ENCODE data around the gene GRIN2C. TPM values are rescaled to one million over a fixed set of nuclear protein-coding genes. Genes with fewer than 3 reads are reported as not detected.

GRIN2C gene
- total RNA-seq, 1 experiment from 2014 or later: not detected

DNA sequence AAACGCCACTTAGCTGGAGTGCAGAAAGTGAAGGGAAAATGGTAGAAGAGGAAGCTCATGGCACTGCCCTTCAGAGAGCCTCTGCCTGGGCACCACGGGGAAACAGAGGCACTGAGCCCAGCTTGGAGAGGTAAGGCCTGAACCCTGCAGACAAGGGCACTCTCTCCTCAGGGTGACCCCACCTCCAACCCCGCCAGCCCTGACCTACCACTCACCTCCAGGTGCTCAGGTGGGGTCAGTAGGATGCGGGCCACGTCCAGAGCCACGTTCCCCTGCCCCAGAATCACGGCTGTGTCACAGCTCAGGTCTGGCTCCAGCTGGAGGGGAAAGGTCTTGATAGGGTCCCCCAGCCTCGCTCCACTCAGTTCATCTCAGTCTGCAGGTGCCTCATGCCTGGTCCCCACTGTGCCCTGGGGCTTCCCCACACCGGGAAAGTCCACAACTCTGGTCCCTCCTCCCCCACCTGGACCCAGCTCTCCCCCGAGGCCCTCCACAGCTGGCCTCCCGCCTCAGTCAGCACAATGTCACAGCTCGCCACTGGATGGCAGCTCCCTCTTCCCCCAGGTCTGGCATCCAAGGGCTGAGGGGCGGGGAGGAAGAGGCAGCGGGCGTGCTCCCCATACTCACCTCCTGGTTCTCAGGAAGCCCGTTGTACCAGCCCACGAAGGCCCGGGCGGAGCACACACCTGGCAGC, 6.0 kb upstream of the GRIN2C start:
- no peak for DNase-seq (ENCODE audit: extremely low read depth, low read depth)

DNA sequence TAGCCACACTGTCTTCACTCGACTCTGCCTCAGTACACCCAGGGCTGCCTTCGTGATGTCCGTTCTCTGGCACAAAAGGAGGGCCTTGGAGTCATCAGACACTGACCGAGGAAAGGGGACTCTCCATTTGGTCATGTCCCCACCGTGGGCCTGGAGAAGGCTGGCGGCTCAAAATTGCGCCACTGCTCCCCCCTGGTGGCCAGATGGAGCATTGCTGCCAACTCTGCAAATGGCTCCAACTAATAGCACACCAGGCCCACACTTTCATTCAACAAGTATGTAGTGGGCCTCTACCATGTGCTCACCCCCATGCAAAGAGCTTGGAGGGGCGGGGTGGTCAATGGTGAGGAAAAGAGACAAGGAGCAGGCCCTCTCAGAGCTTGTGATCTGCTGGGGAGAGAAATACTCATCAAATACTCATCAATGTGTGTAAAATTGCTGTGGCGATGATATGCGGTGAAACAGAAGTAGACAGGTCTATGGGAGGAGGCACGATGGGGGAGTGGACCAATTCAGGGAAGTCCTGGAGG, 5.2 kb upstream of the GRIN2C start:
- DNase-seq (ENCODE audit: extremely low read depth, low read depth): peak; percentile 53

DNA sequence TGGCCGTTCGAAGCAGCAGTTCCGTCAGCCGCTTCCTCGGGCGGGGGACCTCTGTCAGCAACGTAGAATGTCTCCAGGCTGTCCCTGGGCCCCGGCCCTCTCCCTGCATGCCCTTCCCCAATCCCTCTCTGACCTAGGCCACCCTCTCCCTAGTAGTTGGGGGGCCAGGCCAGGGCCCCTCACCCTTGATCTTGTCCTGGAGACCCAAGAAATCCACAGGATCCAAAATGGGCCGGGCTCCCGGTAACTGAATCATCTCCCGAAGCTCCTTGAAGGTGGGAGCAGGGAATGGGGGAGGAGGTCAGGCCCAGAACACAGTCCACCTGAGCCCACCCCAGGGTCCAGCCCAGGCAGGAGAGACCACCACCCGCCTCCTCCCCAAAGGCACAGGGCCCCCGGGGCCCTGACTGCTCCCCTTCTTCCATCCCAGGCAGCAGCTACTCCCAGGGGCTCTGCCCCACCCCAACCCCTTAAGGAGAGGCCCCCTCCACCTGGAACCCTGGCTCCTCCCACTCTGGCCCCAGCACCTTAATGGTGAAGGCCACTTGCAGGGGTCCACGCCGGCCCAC, 4.7 kb upstream of the GRIN2C start:
- no peak for DNase-seq (ENCODE audit: extremely low read depth, low read depth)

DNA sequence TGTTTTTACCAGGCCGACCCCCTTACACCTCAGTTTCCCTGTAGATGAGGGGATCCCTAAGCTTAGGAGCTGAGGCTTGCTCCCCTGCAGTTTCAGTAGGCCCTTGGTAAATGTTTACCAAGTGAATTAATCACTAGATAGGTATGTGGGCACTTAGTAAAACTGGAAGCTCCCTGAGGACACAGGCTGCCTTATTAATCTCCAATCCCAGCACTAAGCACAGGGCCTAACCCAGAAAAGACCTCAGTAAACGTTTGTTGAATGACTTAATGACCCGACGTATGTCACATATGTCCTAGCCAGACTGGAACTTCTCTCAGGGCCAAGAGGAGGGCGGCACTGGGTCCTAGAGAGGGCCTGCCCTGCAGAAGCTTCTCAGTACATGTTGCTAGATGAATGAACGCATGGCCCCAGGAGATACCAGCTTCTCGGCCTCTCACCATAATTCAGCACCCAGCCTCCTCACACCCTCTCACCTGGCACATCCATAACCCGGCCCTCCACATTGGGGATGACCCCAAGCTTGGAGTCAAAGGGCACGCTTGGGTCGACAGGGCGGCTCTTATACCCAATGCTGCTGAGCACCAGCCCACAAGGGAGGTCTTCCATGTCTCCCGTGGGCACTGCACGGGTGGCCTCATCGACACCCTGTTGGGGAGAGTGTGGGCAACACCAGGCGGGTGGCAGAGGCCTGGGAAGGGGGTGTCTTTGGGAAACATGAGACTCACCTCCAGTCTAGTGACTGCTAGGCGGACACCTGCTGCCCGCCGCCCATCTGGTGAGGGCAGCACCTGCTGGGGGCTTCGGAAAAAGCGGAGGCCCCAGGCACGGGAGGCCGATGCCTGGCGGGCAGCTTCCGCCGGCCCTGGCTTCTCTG, 4.0 kb upstream of the GRIN2C start:
- no peak for DNase-seq (ENCODE audit: extremely low read depth, low read depth)

DNA sequence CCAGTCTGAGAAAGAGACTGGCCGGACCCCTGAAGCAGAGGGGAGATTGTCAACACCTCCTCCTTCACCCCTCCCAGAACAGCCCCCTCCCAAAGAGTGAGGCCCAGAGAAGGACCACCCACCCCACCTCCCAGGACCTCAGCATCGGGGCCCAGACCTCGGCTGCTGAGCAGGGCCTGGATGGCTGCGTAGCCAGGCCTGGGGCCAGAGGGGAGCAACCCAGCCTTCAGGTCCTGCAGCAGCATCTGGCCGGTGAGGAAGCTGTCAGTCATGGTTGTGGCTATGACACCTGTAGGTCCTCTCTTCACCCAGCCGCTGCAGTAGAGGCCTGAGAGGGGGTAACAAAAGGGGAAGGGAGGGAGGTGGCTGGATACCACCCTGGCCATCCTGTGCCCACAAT, 3.2 kb upstream of the GRIN2C start:
- DNase-seq (ENCODE audit: extremely low read depth, low read depth): no peak

DNA sequence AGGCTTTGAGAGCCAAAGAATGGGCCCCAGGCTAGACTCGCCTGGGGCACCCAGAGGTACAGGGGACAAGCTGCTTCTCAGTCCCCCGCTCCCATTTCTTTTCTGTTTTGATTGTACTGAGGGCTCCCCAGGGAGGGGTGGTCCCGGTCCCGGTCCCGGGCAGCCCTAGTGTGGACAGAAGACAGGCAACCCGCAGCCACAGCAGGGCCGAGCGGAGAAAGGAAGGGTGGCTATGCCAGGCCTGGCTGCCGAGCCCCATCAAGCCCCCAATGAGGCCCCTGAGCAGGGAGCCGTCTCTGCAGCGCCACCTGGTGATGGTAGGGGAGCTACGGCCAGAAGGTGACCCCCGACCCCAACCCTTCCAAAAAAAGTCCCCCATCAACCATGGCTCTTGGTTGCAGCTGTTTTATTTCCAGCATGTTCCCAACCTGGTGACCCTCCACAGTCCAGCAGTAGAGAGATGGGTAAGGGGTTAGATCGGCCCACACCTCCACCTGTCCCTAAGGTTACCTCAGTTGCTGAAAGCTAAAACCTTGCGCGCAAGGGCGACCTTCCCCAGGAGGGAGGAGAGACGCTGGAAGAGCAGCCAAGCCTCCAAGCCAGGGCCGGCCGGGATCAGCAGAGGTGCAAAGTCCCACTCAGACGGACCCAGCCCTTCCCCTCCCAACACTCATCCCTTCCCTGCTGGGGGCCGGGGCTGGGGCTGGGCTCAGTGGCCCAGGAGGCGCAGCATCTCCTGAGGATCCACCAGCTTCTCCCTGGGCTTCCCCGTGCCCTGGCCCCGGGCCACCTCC, 2.6 kb upstream of the GRIN2C start:
- DNase-seq (ENCODE audit: extremely low read depth, low read depth): peak; percentile 46

DNA sequence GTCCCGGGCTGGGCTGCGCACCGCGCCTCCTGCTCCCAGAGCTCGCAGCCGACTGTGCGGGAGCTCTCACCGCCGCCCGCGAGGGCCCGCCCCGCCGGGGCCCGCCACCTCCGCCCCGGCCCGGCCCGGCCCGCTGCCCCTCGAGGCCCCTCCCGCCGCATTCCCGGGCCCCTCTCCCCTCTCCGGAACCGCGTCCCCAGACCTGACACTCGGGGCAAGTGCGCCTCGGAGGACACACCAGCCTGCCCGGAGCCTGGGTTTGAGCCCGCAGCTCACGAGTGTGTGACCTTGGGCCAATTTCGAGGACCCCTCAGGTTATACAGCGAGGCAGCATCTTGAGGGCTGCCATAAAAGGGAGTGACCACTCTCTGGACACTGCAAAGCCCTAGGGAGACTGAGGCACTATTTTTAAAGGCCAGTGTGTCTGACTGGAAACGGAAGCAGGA, 2.0 kb upstream of the GRIN2C start:
- no peak for DNase-seq (ENCODE audit: extremely low read depth, low read depth)

DNA sequence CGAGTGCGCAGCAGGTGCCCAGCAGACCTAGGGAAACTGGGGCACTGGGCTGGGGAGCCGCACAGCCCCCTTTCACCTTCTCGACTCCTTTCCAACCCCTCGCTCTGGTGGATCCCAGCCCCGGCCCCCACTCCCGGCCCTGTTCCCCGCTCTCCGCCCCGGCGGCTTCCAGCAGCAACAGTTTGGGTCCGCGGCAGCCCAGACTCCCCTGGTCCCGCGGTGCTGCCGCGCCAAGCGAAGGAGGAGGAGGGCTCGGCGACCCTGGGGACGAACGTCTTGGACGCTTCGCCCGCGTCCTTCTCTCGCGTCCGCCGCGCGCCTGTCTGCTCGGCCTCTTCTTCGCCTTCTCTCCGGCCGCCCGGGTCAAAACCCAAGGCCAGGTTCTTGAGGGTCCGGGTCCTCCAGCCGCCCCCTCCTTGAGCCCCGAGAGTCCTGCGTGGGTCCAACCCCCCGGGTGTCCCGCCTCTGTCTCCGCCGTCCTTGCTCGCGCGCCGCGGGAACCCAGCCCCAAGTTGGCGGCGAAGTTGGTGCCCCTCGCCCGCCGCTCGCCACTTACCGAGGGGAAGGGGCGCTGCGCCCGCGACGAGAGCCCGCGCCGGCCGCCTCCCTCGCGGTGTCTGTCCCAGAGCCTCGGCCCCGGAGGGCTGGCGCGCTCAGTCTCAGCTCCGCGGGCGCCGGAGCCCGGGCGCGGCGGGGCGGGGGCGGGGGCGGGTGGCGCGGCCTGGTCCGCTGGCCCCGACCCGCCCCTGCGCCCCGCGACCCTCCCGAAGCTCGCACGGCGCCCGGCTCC, 1.4 kb upstream of the GRIN2C start:
- no peak for DNase-seq (ENCODE audit: extremely low read depth, low read depth)

DNA sequence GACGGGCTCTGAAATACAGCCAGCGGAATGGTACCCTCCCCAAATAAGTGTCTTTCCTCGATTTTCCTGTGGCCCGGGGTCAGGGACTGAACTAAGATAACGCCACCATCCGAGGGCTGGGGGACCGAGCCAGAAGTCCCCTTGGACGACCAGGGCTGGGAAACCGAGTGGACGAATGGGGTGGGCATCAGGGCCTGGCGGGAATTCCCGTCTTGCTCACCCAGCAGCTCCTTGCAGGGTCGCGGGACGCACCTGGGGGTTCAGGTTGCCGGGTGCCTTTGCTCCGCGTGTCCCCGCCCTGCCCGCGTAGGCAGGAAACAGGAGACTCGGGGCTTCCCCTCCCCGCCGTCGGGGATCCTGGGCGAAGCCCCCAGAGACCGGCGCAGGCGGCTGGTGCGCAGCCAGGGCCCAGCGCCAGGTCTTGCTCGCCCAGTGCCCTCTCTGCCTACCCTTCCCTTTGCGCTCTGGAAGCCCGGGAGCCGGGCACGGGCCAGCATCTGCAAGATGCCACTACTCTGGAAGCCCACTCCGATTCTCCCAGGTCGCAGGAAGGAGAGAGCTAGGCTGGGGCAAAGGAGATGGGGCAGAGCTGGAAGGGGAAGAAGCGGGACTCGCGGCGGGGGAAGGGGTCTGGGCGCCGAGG, 665 bp upstream of the GRIN2C start:
- no peak for DNase-seq (ENCODE audit: extremely low read depth, low read depth)

DNA sequence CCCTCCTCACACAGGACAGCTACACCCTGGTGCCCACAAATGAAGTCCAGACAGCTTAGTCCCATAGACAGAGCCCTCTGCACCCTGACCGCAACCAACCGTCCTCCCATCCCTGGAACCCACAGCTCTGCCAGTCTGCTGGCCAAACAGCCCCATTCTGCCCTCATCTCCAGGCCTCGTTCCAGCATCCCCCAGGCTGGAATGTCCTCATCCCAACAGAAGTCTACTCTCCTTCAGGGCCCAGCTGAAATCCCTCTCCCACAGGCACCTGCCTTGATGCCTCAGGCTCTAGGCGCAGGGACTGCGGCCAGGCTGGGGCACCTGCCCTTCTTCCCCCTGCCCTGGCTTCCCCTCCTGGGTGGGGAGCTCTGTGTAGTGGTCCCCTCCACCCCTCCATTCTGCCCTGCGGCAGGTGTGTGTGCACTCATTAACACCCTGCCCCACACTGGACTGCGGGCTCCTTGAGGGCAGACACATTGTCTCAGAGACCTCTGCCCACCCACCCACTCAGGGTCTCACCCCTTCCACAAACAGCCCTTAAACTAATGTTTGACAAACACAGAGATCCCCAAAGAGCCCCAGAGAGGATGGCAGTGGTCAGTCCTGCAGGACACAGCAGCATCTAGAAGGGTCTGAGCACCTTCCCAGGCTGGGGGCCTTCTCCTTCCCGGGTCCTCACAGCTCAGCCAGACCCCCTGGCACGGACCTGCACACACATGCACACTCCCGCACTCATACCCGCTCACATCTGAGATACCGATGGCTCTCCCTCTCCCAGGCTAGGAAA, 820 bp downstream of the GRIN2C start:
- DNase-seq (ENCODE audit: extremely low read depth, low read depth): no peak

DNA sequence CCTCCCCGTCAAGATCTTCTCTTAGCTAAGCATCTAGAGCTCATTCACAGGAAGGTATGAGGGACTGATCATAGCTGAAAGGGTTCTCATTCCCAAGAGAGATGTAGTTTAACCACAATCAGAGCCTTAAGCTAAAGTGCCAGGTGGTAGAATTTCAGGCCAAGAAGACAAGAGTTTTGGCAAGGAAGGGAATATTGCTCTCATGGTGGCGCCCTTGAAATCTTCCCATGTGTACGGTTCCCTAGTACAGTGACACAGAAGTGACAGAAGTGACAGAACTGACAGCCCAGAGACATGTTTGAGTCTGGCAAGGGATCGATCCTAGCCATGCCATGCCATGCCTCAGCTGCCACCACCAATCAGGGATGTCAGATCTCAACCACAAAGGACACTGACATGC, 2.5 kb downstream of the GRIN2C start:
- DNase-seq (ENCODE audit: extremely low read depth, low read depth): no peak

DNA sequence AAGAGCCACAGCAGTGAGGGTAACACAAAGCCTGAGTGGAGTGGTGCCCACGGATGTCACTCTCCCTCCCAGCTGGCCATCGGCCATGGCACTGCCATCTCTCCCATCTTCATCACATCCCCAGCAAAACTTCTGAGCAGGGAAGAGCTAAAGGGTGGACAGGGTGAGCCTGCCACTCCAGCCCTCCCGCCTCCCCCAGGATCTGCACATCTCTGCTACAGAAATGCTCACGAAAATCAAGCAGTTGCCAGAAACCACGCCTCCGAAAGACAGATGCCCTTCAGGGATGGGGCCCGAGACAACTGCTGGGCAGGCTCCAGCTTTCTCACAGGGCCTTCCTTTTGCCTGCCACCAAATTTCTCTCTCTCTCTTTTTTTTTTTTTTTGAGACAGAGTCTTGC, 3.6 kb downstream of the GRIN2C start:
- no peak for DNase-seq (ENCODE audit: extremely low read depth, low read depth)

DNA sequence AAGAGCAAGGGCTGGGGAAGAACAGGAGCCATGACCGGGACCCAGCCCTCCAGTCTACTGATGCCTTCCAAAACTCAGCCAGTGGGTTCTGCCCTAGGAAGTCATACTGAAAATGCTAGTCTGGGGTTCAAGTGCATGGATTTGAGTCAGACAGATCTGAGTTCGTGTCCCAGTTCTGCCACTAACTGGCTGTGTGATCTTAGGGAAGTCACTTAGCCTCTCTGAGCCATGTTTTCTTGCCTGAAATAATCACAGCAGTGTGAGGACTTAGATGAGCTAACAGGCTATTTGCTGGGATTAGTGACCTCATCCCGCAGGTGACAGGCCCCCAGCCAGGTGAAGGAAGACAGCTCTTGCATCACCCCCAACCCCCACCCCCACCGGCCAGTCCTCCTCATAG, 4.4 kb downstream of the GRIN2C start:
- DNase-seq (ENCODE audit: extremely low read depth, low read depth): no peak

DNA sequence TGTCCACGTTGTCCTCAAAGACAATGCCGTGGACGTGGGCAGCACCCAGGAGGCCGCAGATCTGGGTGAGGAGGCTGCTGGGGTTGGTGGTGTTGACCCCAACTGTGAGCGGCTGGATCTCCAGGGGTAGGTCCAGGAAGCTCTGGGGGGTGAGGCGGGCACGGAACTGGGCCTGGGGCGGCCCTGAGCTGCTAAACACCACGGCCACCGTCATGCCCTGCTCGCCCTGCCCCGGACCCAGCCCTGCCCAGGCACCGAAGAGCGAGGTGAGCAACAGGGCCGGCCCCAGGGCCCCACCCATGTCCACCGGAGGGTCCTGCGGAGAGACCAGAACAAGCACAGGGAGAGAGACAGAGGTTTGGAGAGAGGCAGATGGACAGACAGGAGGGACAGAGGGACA, 4.9 kb downstream of the GRIN2C start:
- no peak for DNase-seq (ENCODE audit: extremely low read depth, low read depth)

DNA sequence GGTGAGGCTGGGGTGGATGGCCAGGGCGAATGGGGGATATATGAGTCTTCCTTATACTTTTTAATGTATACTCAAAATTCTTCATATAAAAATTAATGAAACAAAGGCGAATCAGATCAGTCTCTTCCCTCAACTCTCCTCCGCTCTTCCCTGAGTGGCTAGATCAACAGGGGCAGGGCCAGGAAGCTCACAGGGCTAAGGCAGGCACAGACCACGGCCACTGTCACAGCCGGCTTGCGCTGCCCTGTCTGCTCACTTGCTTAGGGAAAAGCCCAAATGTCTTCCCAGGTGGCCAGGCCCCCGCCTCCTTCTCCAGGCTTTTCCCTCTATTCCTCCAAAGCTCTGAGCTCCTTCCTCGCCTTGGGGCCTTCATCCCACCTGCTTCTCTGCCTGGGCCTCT, 6.0 kb downstream of the GRIN2C start:
- no peak for DNase-seq (ENCODE audit: extremely low read depth, low read depth)

DNA sequence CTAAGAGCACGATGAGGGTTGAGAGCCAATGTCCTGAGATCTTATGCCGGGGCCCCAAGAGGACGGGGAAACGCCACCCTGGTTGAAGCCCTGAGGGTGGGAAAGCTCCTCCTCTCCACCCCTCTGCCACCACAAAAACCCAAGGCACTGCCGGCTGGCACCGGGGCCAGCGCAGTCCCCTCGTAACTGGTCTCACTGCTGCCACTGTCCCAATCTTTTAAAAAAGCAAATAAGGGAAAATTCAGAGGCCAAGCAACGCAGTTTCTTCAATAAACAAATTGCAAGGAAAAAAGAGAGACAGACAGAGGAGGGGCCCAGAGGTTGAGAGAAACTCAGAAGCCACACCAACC, 6.7 kb downstream of the GRIN2C start:
- DNase-seq (ENCODE audit: extremely low read depth, low read depth): no peak

DNA sequence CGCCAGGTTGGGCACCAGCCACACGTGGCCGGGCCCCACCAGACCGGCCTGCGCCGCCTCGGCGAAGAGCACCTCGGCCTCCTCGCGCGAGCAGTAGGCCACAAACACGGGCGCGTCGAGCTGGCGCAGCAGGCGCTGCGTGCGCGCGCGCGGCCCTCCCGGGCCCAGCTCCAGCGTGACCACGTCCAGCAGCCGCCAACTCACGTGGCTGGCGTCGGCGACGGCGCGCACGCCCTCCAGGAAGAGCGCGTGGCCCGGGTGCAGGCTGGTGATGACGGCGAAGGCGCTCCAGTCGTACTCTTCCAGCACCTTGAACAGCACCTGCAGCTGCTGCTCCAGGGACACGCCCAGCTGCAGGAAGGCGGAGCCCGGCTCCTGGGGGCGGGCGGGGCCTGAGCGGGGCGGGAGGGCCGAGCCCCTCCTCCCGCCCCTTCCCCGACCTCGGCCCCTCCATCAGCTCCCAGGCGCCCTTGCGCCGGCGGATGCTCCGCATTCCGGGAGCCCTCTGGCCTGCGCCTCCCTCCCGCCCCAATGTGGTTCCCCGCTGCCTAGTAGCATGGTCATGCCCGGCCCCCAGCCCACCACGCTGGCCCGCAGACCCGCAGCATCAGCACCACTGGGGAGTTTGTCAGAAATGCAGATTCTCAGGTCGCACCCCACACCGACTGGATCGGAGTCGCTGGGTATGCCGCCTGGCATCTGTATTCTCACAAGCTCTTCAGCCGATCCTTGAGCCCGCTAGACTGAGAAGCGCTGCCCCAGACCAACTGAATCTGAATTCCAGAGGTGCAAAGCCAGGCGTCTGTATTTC, 7.2 kb downstream of the GRIN2C start:
- no peak for DNase-seq (ENCODE audit: extremely low read depth, low read depth)

All from NCI-H460 (cell line).